Activated B cell treated with CpG ODN at 0.5 μM for 24 hours (primary cell): ENCODE results near the gene IFITM10. TPM values are rescaled to one million over a fixed set of nuclear protein-coding genes. Genes with fewer than 3 reads are reported as not detected.

ENCODE experiments used
- ATAC-seq: fragments of 200-7000 bp; cut with Tn5 transposase; one replicate; pipeline ENCODE4 v1.10.0; 2021; ENCODE audit warnings: low read depth, mild to moderate bottlenecking, moderate library complexity
- CTCF ChIA-PET: fragments of 350-600 bp; sonication (Branson Sonifier 250); formaldehyde crosslinking; loops from one replicate; lab custom pipeline; 2021; ENCODE audit warnings: antibody characterized with exemption; lab: Charles Lee
- POLR2A ChIA-PET: fragments of 350-600 bp; sonication (Branson Sonifier 250); formaldehyde crosslinking; loops from one replicate; lab custom pipeline; 2021; ENCODE audit warnings: antibody characterized with exemption; lab: Charles Lee
- DNase-seq: peaks from one replicate; pipeline ENCODE4 v3.0.0; 2022
- H3K27ac Mint-ChIP-seq: one replicate; pipeline ENCODE4 v1.8.0; 2020; ENCODE audit warnings: mixed read lengths
- H3K27me3 Mint-ChIP-seq: one replicate; pipeline ENCODE4 v1.8.0; 2021; ENCODE audit warnings: mixed read lengths
- H3K36me3 Mint-ChIP-seq: one replicate; pipeline ENCODE4 v1.8.0; 2021; ENCODE audit warnings: low read depth, mixed read lengths
- H3K4me1 Mint-ChIP-seq: one replicate; pipeline ENCODE4 v1.8.0; 2021; ENCODE audit warnings: mixed read lengths
- H3K4me3 Mint-ChIP-seq: one replicate; pipeline ENCODE4 v1.8.0; 2020; ENCODE audit warnings: mild to moderate bottlenecking, mixed read lengths
- H3K9me3 Mint-ChIP-seq: one replicate; pipeline ENCODE4 v1.8.0; 2020; ENCODE audit warnings: mixed read lengths
- intact Hi-C: fragments of 100-400 bp; cut with micrococcal nuclease; formaldehyde crosslinking; loops from one replicate; pipeline ENCODE4 v1.15.1; 2024
- total RNA-seq: library from RNA; stranded (reverse); gene quantifications from 2 replicates; pipeline ENCODE4 v1.2.3, GENCODE V29; 2022
- TF ChIP-seq, protein P1 (sequence below): fragments of 200-600 bp; IDR thresholded peaks from one replicate; pipeline ENCODE4 v1.8.0; 2022; ENCODE audit warnings: antibody characterized with exemption, mild to moderate bottlenecking

IFITM10 gene
- total RNA-seq, 1 donor from 2014 or later = not detected

DNA sequence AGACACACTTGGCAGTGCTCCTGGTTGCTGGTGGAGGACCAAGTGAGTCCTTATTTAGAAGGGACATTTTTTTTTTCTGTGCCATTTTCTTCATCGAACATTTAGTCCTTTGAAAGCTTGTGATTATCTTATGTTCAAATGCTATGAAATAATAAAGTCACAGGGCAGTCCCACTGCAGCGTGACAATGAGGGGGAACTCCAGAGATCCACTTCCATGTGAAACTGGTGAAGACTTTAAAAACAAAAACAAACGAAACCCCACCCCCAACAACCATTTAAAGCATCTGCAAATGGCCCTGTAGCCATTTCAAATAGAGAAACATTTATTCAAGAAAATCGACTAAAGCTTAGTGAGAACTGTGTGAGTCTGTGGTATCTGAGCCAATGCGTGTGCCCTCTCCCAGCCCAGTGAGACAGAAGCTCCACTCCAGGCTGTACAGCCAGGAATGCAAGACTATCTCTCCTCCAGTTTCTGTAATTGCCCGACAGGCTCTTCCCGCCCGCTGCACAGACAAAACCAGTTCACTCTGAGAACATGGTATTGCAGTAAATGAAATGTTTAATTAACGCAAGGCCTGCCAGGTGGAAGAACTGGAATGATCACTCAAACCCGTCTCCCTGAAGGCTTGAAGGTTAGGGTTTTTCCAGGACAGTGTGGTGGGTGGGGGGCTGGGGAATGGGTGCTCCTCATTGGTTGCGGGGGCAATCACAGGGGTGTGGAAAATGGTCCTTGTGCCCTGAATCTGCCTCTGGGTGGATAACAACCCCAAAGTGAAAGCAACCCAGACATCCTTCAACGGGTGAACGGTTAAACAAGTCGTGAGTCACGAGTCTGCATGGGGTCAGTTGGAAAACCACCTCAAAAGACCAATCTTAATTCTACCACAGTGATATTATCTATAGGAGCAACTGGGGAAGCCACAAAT is 45.0 kb downstream of the IFITM10 start:
- H3K9me3 Mint-ChIP-seq = no peaks in the 10 kb centered on the region
- H3K4me1 Mint-ChIP-seq = peaks cover 30% of the 10 kb centered on the region
- H3K4me3 Mint-ChIP-seq = no peak overlapping the region
- peaks cover 13% of the 10 kb centered on the region for H3K27me3 Mint-ChIP-seq
- ATAC-seq = no peak
- CTCF ChIA-PET = interaction anchor here (1.1 to 4.2 kb wide), 2 partner anchors 11 to 177 kb away, joined by 3 to 17 read pairs; no protein-coding TSS in a partner anchor
- H3K36me3 Mint-ChIP-seq = no peaks in the 10 kb centered on the region
- intact Hi-C loops = no loop called here
- POLR2A ChIA-PET = interaction anchor here (1.3 kb wide), 1 partner anchor 58 kb away, joined by 3 read pairs; the partner anchor contains the start of gene CTSD
- DNase-seq = no peak
- TF ChIP-seq, protein P1, sequence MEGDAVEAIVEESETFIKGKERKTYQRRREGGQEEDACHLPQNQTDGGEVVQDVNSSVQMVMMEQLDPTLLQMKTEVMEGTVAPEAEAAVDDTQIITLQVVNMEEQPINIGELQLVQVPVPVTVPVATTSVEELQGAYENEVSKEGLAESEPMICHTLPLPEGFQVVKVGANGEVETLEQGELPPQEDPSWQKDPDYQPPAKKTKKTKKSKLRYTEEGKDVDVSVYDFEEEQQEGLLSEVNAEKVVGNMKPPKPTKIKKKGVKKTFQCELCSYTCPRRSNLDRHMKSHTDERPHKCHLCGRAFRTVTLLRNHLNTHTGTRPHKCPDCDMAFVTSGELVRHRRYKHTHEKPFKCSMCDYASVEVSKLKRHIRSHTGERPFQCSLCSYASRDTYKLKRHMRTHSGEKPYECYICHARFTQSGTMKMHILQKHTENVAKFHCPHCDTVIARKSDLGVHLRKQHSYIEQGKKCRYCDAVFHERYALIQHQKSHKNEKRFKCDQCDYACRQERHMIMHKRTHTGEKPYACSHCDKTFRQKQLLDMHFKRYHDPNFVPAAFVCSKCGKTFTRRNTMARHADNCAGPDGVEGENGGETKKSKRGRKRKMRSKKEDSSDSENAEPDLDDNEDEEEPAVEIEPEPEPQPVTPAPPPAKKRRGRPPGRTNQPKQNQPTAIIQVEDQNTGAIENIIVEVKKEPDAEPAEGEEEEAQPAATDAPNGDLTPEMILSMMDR = no peak
- H3K27ac Mint-ChIP-seq = no peak overlapping the region

DNA sequence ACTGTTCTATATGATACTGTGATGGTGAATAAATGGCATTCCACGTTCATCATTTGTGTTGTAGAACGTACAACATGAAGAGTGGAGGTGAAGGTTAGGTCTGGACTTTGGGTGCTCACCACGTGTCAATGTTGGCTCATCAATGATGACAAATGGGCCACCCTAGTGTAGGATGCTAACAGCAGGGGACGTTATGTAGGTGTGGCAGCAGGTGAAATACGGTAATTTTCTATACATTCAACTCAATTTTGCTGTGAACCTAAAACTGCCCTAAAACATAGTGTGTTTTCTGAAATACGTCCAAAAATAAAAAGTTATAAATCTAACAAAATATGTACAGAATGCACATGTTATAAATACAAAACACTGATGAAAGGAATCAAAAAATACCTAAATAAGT is 47.2 kb downstream of the IFITM10 start:
- intact Hi-C loops = no loop called here
- Mint-ChIP-seq H3K9me3 (no peaks in the 10 kb centered on the region), H3K27me3 (peaks cover 7% of the 10 kb centered on the region), H3K36me3 (no peaks in the 10 kb centered on the region), H3K4me3 (no peak overlapping the region), H3K4me1 (peaks cover 30% of the 10 kb centered on the region), H3K27ac (no peak overlapping the region)
- TF ChIP-seq, protein P1 = no peak
- ATAC-seq (no peak), DNase-seq (no peak)
- CTCF ChIA-PET = interaction anchor here (0.9 kb wide), 1 partner anchor 9 kb away, joined by 3 read pairs; no protein-coding TSS in a partner anchor
- POLR2A ChIA-PET = no interaction called here

DNA sequence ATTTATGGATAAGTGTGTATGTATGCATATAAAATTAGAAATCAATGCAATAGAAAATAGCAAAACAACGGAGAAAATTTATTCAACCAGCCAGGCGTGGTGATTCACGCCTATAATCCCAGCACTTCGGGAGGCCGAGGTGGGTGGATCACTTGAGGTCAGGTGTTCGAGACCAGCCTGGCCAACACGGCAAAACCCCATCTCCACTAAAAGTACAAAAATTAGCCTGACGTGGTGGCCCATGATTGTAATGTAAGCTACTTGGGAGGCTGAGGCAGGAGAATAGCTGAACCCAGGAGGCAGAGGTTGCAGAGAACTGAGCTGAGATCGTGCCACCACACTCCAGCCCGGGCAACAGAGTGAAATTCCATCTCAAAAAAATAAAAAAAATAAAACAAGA is 47.9 kb downstream of the IFITM10 start:
- ChIA-PET POLR2A (no interaction called here), CTCF (no interaction called here)
- Mint-ChIP-seq H3K4me3 (no peak overlapping the region), H3K36me3 (no peaks in the 10 kb centered on the region), H3K9me3 (no peaks in the 10 kb centered on the region), H3K4me1 (peaks cover 30% of the 10 kb centered on the region), H3K27me3 (peaks cover 7% of the 10 kb centered on the region), H3K27ac (no peak overlapping the region)
- intact Hi-C loops = no loop called here
- ATAC-seq (no peak), DNase-seq (no peak)
- TF ChIP-seq, protein P1 = no peak

DNA sequence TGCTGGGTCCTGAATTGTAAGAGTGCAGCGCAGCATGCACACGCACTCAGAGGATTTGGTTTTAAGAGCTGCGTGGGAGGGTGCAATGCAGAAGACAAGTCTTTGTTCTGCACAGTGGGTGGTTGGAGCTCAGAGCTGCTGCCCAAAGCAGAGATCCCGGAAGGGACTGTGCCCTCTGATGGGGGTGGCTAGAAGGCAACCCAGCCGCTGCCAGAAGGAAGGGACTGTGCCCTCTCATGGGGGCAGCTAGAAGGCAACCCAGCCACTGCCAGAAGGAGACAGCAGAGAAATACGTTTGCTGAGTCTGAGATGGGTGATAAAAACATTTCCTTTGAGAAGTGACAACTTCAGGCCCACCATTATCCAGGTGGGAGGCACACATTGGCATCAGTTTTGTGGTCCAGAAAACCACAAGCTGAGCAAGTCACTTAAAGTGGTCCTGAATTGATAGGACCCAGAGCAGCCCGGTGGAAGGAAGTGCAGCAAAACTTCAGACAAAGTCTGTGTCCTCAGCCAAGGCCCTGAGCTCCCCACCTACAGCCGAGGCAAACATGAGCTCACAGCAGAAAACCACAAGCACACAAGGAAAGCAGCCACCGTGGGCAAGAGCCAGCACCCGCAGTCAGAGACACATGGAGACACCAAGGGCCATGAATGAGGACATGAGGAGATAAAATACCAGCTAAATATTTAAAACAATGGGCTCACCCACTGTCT is 49.1 kb downstream of the IFITM10 start:
- ATAC-seq (no peak), DNase-seq (no peak)
- ChIA-PET POLR2A (no interaction called here), CTCF (interaction anchor here (1.0 to 2.1 kb wide), 3 partner anchors 9 to 453 kb away, joined by 3 to 10 read pairs (median 4); no protein-coding TSS in a partner anchor)
- Mint-ChIP-seq H3K27ac (no peak overlapping the region), H3K4me3 (no peak overlapping the region), H3K9me3 (no peaks in the 10 kb centered on the region), H3K36me3 (no peaks in the 10 kb centered on the region), H3K4me1 (peaks cover 21% of the 10 kb centered on the region), H3K27me3 (peaks cover 4% of the 10 kb centered on the region)
- TF ChIP-seq, protein P1 = no peak
- intact Hi-C loops = no loop called here

DNA sequence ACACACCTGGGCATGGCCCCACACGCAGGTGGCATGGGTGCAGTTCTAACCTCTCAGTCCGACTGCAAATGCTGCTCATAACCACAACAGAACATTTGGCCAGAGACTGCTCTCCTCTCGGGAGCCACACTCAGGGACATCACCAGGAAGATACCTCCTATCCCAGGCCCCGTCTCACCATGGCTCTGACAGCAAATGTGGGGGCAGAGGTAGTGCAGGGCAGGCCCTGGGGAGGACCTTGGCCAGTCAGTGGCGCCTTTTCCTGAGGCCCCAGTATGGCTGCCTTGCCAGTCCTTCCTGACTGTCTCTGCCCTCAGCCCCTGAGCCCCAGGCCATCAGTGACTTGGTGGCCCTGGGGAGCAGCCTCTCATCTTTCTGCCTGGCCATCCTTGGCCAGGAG is 50.6 kb downstream of the IFITM10 start:
- Mint-ChIP-seq H3K36me3 (no peaks in the 10 kb centered on the region), H3K9me3 (no peaks in the 10 kb centered on the region), H3K4me3 (no peak overlapping the region), H3K4me1 (peaks cover 7% of the 10 kb centered on the region), H3K27me3 (peaks cover 4% of the 10 kb centered on the region), H3K27ac (no peak overlapping the region)
- ChIA-PET CTCF (interaction anchor here (0.6 kb wide), 1 partner anchor 133 kb away, joined by 5 read pairs; no protein-coding TSS in a partner anchor), POLR2A (no interaction called here)
- DNase-seq (no peak), ATAC-seq (no peak)
- intact Hi-C loops = no loop called here
- TF ChIP-seq, protein P1 = no peak
